Kidney (tissue), 22 donors: Measurements from ENCODE around the gene GNB1. TPM values are rescaled to one million over a fixed set of nuclear protein-coding genes. Genes with fewer than 3 reads are reported as not detected.

Experiments
- DNase-seq, 5 donors: peaks; one replicate each; pipeline ENCODE4 v3.0.0-alpha.2; 2013 to 2020
- FAIRE-seq: peaks from 2 replicates; lab custom pipeline; 2012; peaks lifted over from hg19 to GRCh38; lab: Jason Lieb, UNC
- H3K27ac ChIP-seq, 2 donors: one replicate each; pipeline ENCODE4 v1.7.0; 2013; ENCODE audit warnings: low read depth in 2 of 2, low read length in 2 of 2, inconsistent platforms in 1 of 2
- H3K27me3 ChIP-seq: one replicate; pipeline ENCODE4 v1.7.1; 2013; ENCODE audit warnings: low read length, inconsistent platforms; ENCODE audit not compliant: control insufficient read depth, insufficient read depth
- H3K36me3 ChIP-seq, 3 donors: one replicate each; pipeline versions ENCODE4 v1.7.0 to v1.7.1; 2013; ENCODE audit warnings: low read length in 3 of 3, control low read depth in 1 of 3, inconsistent platforms in 1 of 3; ENCODE audit not compliant: insufficient read depth in 3 of 3, control insufficient read depth in 2 of 3
- H3K4me1 ChIP-seq, 3 donors: one replicate each; pipeline versions ENCODE4 v1.7.0 to v1.7.1; 2013; ENCODE audit warnings: low read length in 3 of 3, inconsistent platforms in 1 of 3, low read depth in 1 of 3; ENCODE audit not compliant: control insufficient read depth in 2 of 3, insufficient read depth in 2 of 3
- H3K4me3 ChIP-seq, 3 donors: one replicate each; pipeline versions ENCODE4 v1.7.0 to v1.8.1; 2013; ENCODE audit warnings: low read length in 3 of 3, control low read depth in 1 of 3, inconsistent platforms in 1 of 3
- H3K9ac ChIP-seq, 3 donors: one replicate each; pipeline versions ENCODE4 v1.7.0 to v1.7.1; 2013; ENCODE audit warnings: low read length in 3 of 3, control low read depth in 1 of 3, inconsistent platforms in 1 of 3
- H3K9me3 ChIP-seq, 3 donors: one replicate each; pipeline versions ENCODE4 v1.7.0 to v1.7.1; 2013; ENCODE audit warnings: low read length in 3 of 3, control low read depth in 1 of 3, inconsistent platforms in 1 of 3; ENCODE audit not compliant: control insufficient read depth in 2 of 3, insufficient read depth in 1 of 3
- intact Hi-C: fragments of 100-400 bp; cut with DNase I; formaldehyde crosslinking; loops from one replicate; pipeline ENCODE4 v1.11.1; 2022
- long read RNA-seq, 10 donors: library from polyadenylated mRNA in 1 of 10; unstranded in 1 of 10; transcript quantifications; one replicate each; pipeline ENCODE4 v2.0.0 and lab custom pipeline, GENCODE V29; 2021 to 2026
- polyA plus RNA-seq: library from polyadenylated mRNA; stranded (reverse); fragments of 350-450 nt; fragmentation: Illumina TruSeq; extraction: RNeasy Lipid Tissue Mini Kit (QIAGEN cat#74804); gene quantifications from one replicate; pipeline ENCODE4 v1.2.3, GENCODE V29; 2014; ENCODE audit warnings: low read depth, low replicate concordance; ENCODE audit not compliant: insufficient read depth
- total RNA-seq: library from RNA; stranded (reverse); fragmentation: NEBNext Ultra II Directional; extraction: Animal tissue kit (Norgen Biotek cat#: 25700); gene quantifications from one replicate; pipeline ENCODE4 v1.2.1, GENCODE V29; 2021
- TF ChIP-seq, protein P1 (sequence below): IDR thresholded peaks from 3 replicates; pipeline ENCODE4 v1.5.1; 2012; ENCODE audit warnings: mild to moderate bottlenecking, moderate library complexity, borderline replicate concordance; ENCODE audit not compliant: insufficient read depth; ENCODE audit errors: extremely low read depth
- donor health status: control.
- donor health status: control.
- donor health status: control.
- donor health status: control.
- donor health status: control.
- donor health status: DM: yes; HTN: yes; CAD: no.
- donor health status: Normal renal cell carcinoma (clear cell type).

GNB1 gene
- total RNA-seq (347 TPM), polyA plus RNA-seq (144 TPM)
- long read RNA-seq, donor 1, transcript GNB1-209 (11 exons, 3,145 nt), result minor isoform, 8 of 57 reads
- long read RNA-seq, donor 1, transcript GNB1-201 (12 exons, 3,132 nt), result major isoform, 35 of 57 reads
- long read RNA-seq, donor 1, partial matches to known transcripts, result 12 of 57 reads
- long read RNA-seq, donor 1, other reads (novel, unspliced or antisense), result 0 of 57 reads
- long read RNA-seq, donor 2, transcript GNB1-209 (11 exons, 3,145 nt), result minor isoform, 8 of 75 reads
- long read RNA-seq, donor 2, transcript GNB1-201 (12 exons, 3,132 nt), result major isoform, 30 of 75 reads
- long read RNA-seq, donor 2, partial matches to known transcripts, result 35 of 75 reads
- long read RNA-seq, donor 2, other reads (novel, unspliced or antisense), result 0 of 75 reads
- long read RNA-seq, donor 3, transcript GNB1-209 (11 exons, 3,145 nt), result minor isoform, 7 of 58 reads
- long read RNA-seq, donor 3, transcript GNB1-201 (12 exons, 3,132 nt), result major isoform, 29 of 58 reads
- long read RNA-seq, donor 3, partial matches to known transcripts, result 18 of 58 reads
- long read RNA-seq, donor 3, other reads (novel, unspliced or antisense), result 0 of 58 reads
- long read RNA-seq, donor 4, transcript GNB1-209 (11 exons, 3,145 nt), result minor isoform, 6 of 73 reads
- long read RNA-seq, donor 4, transcript GNB1-201 (12 exons, 3,132 nt), result major isoform, 24 of 73 reads
- long read RNA-seq, donor 4, partial matches to known transcripts, result 42 of 73 reads
- long read RNA-seq, donor 4, other reads (novel, unspliced or antisense), result 0 of 73 reads
- long read RNA-seq, donor 5, partial matches to known transcripts, result 0 of 1 reads
- long read RNA-seq, donor 5, other reads (novel, unspliced or antisense), result 0 of 1 reads
- long read RNA-seq, donor 6, transcript GNB1-201 (12 exons, 3,132 nt), result major isoform, 8 of 12 reads
- long read RNA-seq, donor 6, partial matches to known transcripts, result 0 of 12 reads
- long read RNA-seq, donor 6, other reads (novel, unspliced or antisense), result 0 of 12 reads
- long read RNA-seq, donor 7, transcript GNB1-209 (11 exons, 3,145 nt), result minor isoform, 28 of 427 reads
- long read RNA-seq, donor 7, transcript GNB1-201 (12 exons, 3,132 nt), result major isoform, 276 of 427 reads
- long read RNA-seq, donor 7, partial matches to known transcripts, result 37 of 427 reads
- long read RNA-seq, donor 7, other reads (novel, unspliced or antisense), result 81 of 427 reads
- long read RNA-seq, donor 8, transcript GNB1-201 (12 exons, 3,132 nt), result major isoform, 41 of 115 reads
- long read RNA-seq, donor 8, partial matches to known transcripts, result 71 of 115 reads
- long read RNA-seq, donor 8, other reads (novel, unspliced or antisense), result 0 of 115 reads
- long read RNA-seq, donor 9, transcript GNB1-201 (12 exons, 3,132 nt), result major isoform, 20 of 27 reads
- long read RNA-seq, donor 9, partial matches to known transcripts, result 5 of 27 reads
- long read RNA-seq, donor 9, other reads (novel, unspliced or antisense), result 0 of 27 reads
- long read RNA-seq, donor 10, transcript GNB1-201 (12 exons, 3,132 nt), result major isoform, 25 of 48 reads
- long read RNA-seq, donor 10, partial matches to known transcripts, result 18 of 48 reads
- long read RNA-seq, donor 10, other reads (novel, unspliced or antisense), result 0 of 48 reads

DNA sequence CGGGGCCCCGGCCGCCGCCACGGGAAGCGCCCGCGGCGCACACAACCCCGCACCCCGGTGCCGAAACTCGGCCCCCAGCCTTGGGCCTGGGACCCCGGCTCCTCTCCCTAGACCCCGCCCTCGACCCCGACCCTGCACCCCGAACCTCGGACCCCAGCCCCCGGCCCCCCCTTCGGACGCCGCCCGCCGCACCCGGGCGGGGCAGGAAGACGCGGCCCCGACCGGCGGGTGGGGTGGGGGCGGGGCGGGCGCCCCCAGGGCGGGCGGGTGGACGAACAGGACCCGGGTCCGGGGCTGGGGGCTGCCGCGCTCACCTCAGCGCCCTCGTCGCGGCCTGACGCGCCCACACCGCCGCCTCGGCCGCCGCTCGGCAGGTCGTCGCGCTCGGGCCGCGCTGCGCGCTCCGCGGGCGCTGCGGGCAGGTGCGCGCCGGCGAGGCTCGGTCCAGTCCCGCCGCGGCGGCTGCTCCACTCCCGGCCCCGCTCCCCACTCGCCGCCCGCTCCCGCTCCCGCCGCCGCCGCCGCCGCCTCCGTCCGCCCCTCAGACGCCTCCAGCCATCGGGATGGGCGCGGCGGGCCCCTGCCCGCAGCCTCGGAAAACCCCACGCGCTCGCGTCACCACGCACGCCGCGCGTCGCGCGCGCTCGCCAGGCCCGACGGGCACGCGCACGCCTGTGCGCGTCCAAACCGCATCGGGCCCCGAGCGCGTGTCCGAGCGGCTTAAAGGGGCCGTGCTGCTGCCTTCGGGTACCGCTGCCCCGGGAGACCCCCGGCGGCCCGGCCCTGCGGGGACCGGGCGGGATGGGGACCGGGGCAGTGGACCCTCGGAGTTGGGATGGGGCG, at the start of gene GNB1:
TSS of gene GNB1 (minus strand) at position 582 of the 843 bp plus-strand sequence. CDS start 65,634 bp downstream, outside the sequence.
- Histone ChIP-seq H3K36me3 (no peaks in the 10 kb centered on the region), H3K27me3 (no peaks in the 10 kb centered on the region), H3K4me1 (peaks cover 0 to 23% (median 15%) of the 10 kb centered on the region in 3 donors), H3K27ac (peak within 1 kb of the TSS; percentile 83 to 91), H3K9me3 (no peaks in the 10 kb centered on the region), H3K9ac (peak within 1 kb of the TSS in 2 of 3 donors; percentile 69 to 77), H3K4me3 (peak within 1 kb of the TSS; percentile 57 to 76 (median 68))
- intact Hi-C loops, result no loop called here
- TF ChIP-seq, protein P1, sequence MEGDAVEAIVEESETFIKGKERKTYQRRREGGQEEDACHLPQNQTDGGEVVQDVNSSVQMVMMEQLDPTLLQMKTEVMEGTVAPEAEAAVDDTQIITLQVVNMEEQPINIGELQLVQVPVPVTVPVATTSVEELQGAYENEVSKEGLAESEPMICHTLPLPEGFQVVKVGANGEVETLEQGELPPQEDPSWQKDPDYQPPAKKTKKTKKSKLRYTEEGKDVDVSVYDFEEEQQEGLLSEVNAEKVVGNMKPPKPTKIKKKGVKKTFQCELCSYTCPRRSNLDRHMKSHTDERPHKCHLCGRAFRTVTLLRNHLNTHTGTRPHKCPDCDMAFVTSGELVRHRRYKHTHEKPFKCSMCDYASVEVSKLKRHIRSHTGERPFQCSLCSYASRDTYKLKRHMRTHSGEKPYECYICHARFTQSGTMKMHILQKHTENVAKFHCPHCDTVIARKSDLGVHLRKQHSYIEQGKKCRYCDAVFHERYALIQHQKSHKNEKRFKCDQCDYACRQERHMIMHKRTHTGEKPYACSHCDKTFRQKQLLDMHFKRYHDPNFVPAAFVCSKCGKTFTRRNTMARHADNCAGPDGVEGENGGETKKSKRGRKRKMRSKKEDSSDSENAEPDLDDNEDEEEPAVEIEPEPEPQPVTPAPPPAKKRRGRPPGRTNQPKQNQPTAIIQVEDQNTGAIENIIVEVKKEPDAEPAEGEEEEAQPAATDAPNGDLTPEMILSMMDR, result no peak
- no peak for FAIRE-seq
- peak; percentile 92 to 96 (median 95) for DNase-seq

DNA sequence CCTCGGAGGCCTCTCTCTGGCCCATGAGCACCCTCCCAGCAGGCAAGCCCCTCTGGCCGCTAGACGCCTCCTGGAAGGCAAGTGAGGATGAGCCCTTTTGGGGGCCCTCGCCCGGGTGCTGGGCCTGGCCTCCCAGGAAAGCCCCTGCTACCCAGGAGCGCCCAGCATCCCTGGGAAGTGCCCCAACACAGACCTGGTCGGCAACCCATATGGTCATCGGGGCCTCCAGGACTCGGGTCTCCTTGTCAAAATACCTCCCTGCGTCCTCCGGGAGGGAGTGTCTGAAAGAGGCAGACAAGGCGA, 49.2 kb upstream of the GNB1 start:
- Histone ChIP-seq H3K27me3 (no peaks in the 10 kb centered on the region), H3K4me3 (no peak overlapping the region), H3K9ac (no peak overlapping the region), H3K36me3 (no peaks in the 10 kb centered on the region), H3K27ac (no peak overlapping the region), H3K9me3 (no peaks in the 10 kb centered on the region), H3K4me1 (peaks cover 0 to 7% (median 7%) of the 10 kb centered on the region in 3 donors)
- no peak for FAIRE-seq
- TF ChIP-seq, protein P1, result no peak
- intact Hi-C loops, result no loop called here
- DNase-seq, result no peak
